HCT116 (cell line): Measurements from ENCODE around the gene SYN1.

ENCODE experiments used
- CEBPB ChIP-seq: IDR thresholded peaks from 2 replicates; pipeline ENCODE4 v1.6.1; 2012; ENCODE audit warnings: low read depth
- CTCF ChIP-seq, 3 experiments: fragments of 200-600 bp in 1 of 3; sonication (generic) in 1 of 3; IDR thresholded peaks in 2 of 3; conservative IDR thresholded peaks in 1 of 3; 2 replicates each; pipeline ENCODE4 v1.5.1; 2012 to 2017; ENCODE audit warnings: low read depth in 2 of 3, low read length in 2 of 3, antibody characterized with exemption in 1 of 3, borderline replicate concordance in 1 of 3, control low read depth in 1 of 3, mild to moderate bottlenecking in 1 of 3, mixed read lengths in 1 of 3, mixed run types in 1 of 3, moderate library complexity in 1 of 3; ENCODE audit not compliant: insufficient read depth in 1 of 3
- FOSL1 ChIP-seq: IDR thresholded peaks from 2 replicates; pipeline ENCODE4 v1.6.1; 2012; ENCODE audit warnings: low read depth
- POLR2A ChIP-seq: IDR thresholded peaks from 2 replicates; pipeline ENCODE4 v1.7.0; 2011; ENCODE audit warnings: borderline replicate concordance; ENCODE audit not compliant: insufficient read depth, insufficient read length; ENCODE audit errors: extremely low read depth
- POLR2AphosphoS5 ChIP-seq: IDR thresholded peaks from 2 replicates; pipeline ENCODE4 v1.6.1; 2011; ENCODE audit warnings: mild to moderate bottlenecking, low read depth, low read length, moderate library complexity

GRCh38 chrX:47610511-47610910 is 9.1 kb downstream of the SYN1 start:
- TF ChIP-seq POLR2A (no peak), FOSL1 (no peak), CTCF (IDR thresholded peaks at IDR 0.05 in 2 of 3, conservative IDR thresholded peaks at IDR 0.05 in 1 of 3; ENCODE audit: borderline replicate concordance in 1 of 3, insufficient read depth in 1 of 3, low read depth in 2 of 3, low read length in 2 of 3) (no peak), POLR2AphosphoS5 (no peak), CEBPB (no peak)
